ENCODE measurements around the gene TUFM.

GRCh38 chr16:28839899-28840298 is 6.2 kb downstream of the TUFM start:
- no peak for TF ChIP-seq EZH2 (IDR thresholded peaks at IDR 0.05; ENCODE audit: low read depth, low read length, severe bottlenecking)
- TF ChIP-seq POLR2A (IDR thresholded peaks at IDR 0.05; ENCODE audit: control extremely low read depth in 1 of 2, low read depth in 2 of 2, low read length in 2 of 2), result no peak
- TF ChIP-seq CHD2 (IDR thresholded peaks at IDR 0.05; ENCODE audit: low read length), result no peak
- TF ChIP-seq CTCF (IDR thresholded peaks at IDR 0.05; ENCODE audit: control extremely low read depth in 1 of 3, insufficient read depth in 1 of 3, low read depth in 1 of 3, low read length in 3 of 3), result no peak
- no peak for TF ChIP-seq PHF8 (conservative IDR thresholded peaks at IDR 0.05; ENCODE audit: low read depth, low read length)
- TF ChIP-seq JUN (IDR thresholded peaks at IDR 0.05; ENCODE audit: low read depth, low read length), result no peak
- TF ChIP-seq MAX (IDR thresholded peaks at IDR 0.05), result no peak
- no peak for TF ChIP-seq RFX5 (IDR thresholded peaks at IDR 0.05; ENCODE audit: borderline replicate concordance, low read depth, low read length)
- no peak for TF ChIP-seq SIN3A (conservative IDR thresholded peaks at IDR 0.05 in 1 of 2, IDR thresholded peaks at IDR 0.05 in 1 of 2; ENCODE audit: low read depth in 1 of 2, low read length in 2 of 2)
- no peak for TF ChIP-seq BCL11A (IDR thresholded peaks at IDR 0.05; ENCODE audit: low read depth in 2 of 2, low read length in 2 of 2)

Data from H1 (cell line).